ENCODE results near the gene SMOC2.

GRCh38 chr6:168517742-168518347 lies 76.9 kb downstream of the SMOC2 start:
- TF ChIP-seq CTCF (IDR thresholded peaks at IDR 0.05): no peak
- TF ChIP-seq POLR2A (IDR thresholded peaks at IDR 0.05): no peak

Data from Peyer's patch (tissue), 4 donors.